HepG2 (cell line): Measurements from ENCODE around the gene CDKN2A. TPM values are rescaled to one million over a fixed set of nuclear protein-coding genes. Genes with fewer than 3 reads are reported as not detected.

Experiments used
- ATAC-seq: fragments of 200-7000 bp; cut with Tn5 transposase; 3 replicates; pipeline ENCODE4 v1.9.1; 2020; ENCODE audit warnings: mild to moderate bottlenecking, moderate library complexity
- BruUV-seq: library from RNA; stranded (reverse); fragments of 400-500 nt; replicated peaks from 2 replicates; lab custom pipeline; 2021; lab: Mats Ljungman, UMichigan
- CTCF ChIA-PET: fragments of 300-600 bp; formaldehyde crosslinking; extraction: SDS; loops from one replicate; lab custom pipeline; 2021; ENCODE audit warnings: low total read pairs, inconsistent platforms, low intra/inter-chr PET ratio; lab: Yijun Ruan, JAX
- POLR2A ChIA-PET: fragments of 350-600 bp; sonication (Branson Sonifier 250); formaldehyde crosslinking; loops from one replicate; lab custom pipeline; 2020; ENCODE audit warnings: antibody characterized with exemption, inconsistent platforms; lab: Yijun Ruan, JAX
- DNase-seq: peaks from one replicate; pipeline ENCODE4 v3.0.0-alpha.2; 2015; ENCODE audit warnings: low spot score
- FAIRE-seq: peaks from 3 replicates; lab custom pipeline; 2011; peaks lifted over from hg19 to GRCh38; lab: Jason Lieb, UNC
- H2AFZ ChIP-seq: one replicate; pipeline ENCODE4 v1.6.1; 2011; ENCODE audit warnings: low read length, inconsistent platforms
- H3K27ac ChIP-seq: fragments of 300-600 bp; 3 replicates; pipeline ENCODE4 v1.8.0; 2011; ENCODE audit warnings: mixed run types, mild to moderate bottlenecking, mixed read lengths, low read length, inconsistent platforms; ENCODE audit not compliant: insufficient read depth; ENCODE audit errors: extremely low read length
- H3K27me3 ChIP-seq, 2 experiments: fragments of 200-600 bp in 1 of 2; 2 replicates in 1 of 2; 3 replicates in 1 of 2; pipeline versions ENCODE4 v1.6.0 to v1.8.0; 2011; ENCODE audit warnings: low read length in 2 of 2, mild to moderate bottlenecking in 2 of 2, moderate library complexity in 2 of 2, inconsistent platforms in 1 of 2; ENCODE audit not compliant: insufficient read depth in 2 of 2, control insufficient read depth in 1 of 2
- H3K36me3 ChIP-seq, 2 experiments: fragments of 200-600 bp in 1 of 2; replicated peaks in 1 of 2; 2 replicates in 1 of 2; 3 replicates in 1 of 2; pipeline versions ENCODE4 v1.5.1 to v1.8.0; 2011; ENCODE audit warnings: low read length in 2 of 2, inconsistent platforms in 1 of 2; ENCODE audit not compliant: insufficient read depth in 2 of 2, control insufficient read depth in 1 of 2
- H3K4me1 ChIP-seq: 2 replicates; pipeline ENCODE4 v1.5.1; 2012; ENCODE audit warnings: low read length, inconsistent platforms; ENCODE audit not compliant: insufficient read depth
- H3K4me2 ChIP-seq: 2 replicates; pipeline ENCODE4 v1.6.0; 2011; ENCODE audit warnings: low read depth, low read length, inconsistent platforms
- H3K4me3 ChIP-seq, 3 experiments: fragments of 200-600 bp in 1 of 3; sonication (generic), shearing (Covaris generic) in 1 of 3; replicated peaks in 1 of 3; 2 replicates each; pipeline ENCODE4 v1.5.1; 2011 to 2016; ENCODE audit warnings: low read length in 3 of 3, inconsistent platforms in 2 of 3, low read depth in 2 of 3, mild to moderate bottlenecking in 2 of 3, control low read depth in 1 of 3, mixed read lengths in 1 of 3; ENCODE audit not compliant: insufficient read depth in 1 of 3
- H3K79me2 ChIP-seq: one replicate; pipeline ENCODE4 v1.6.1; 2011; ENCODE audit warnings: low read length, inconsistent platforms; ENCODE audit not compliant: insufficient read depth
- H3K9ac ChIP-seq: 2 replicates; pipeline ENCODE4 v1.6.0; 2011; ENCODE audit warnings: mild to moderate bottlenecking, low read depth, low read length, inconsistent platforms; ENCODE audit not compliant: insufficient read depth
- H3K9me3 ChIP-seq: 2 replicates; pipeline ENCODE4 v1.5.1; 2012; ENCODE audit warnings: mild to moderate bottlenecking, low read length
- H4K20me1 ChIP-seq: 2 replicates; pipeline ENCODE4 v1.6.0; 2011; ENCODE audit warnings: inconsistent platforms, mild to moderate bottlenecking, low read length, moderate library complexity; ENCODE audit not compliant: insufficient read depth
- SIN3A ChIP-seq: IDR thresholded peaks from 2 replicates; pipeline ENCODE4 v1.6.1; 2011; ENCODE audit warnings: low read depth, mild to moderate bottlenecking, control low read depth, low read length, borderline replicate concordance
- SMARCE1 ChIP-seq: fragments of 450-650 bp; IDR thresholded peaks from 2 replicates; pipeline ENCODE4 v1.6.1; 2017; ENCODE audit warnings: borderline replicate concordance
- SPEN ChIP-seq: sonication (generic); formaldehyde crosslinking; IDR thresholded peaks from 2 replicates; pipeline ENCODE4 v1.5.1; 2020; ENCODE audit warnings: low read depth, mild to moderate bottlenecking, missing genetic modification reagents
- ZFP82 ChIP-seq: sonication (generic); formaldehyde crosslinking; IDR thresholded peaks from 2 replicates; pipeline ENCODE4 v1.5.1; 2020; ENCODE audit warnings: mild to moderate bottlenecking, missing genetic modification reagents, borderline replicate concordance
- WGBS: methylation state at CpG from one replicate; pipeline ENCODE4 v1.1.6; 2017; ENCODE audit warnings: low lambda C conversion rate; 5-methylcytosine and 5-hydroxymethylcytosine counted together
- in situ Hi-C: cut with HindIII; loops from 2 replicates; pipeline ENCODE4 v1.10.0; 2017; ENCODE audit warnings: low pct_unique_long_range_greater_than_20kb; ENCODE audit not compliant: extremely low pct_ligation_motif_present
- intact Hi-C: fragments of 100-400 bp; cut with micrococcal nuclease; formaldehyde crosslinking; loops from one replicate; pipeline ENCODE4 v1.10.0; 2022; ENCODE audit not compliant: unreplicated experiment
- polyA plus RNA-seq, 8 experiments: library from polyadenylated mRNA; depleted of rRNA in 3 of 8; stranded (reverse) in 7 of 8; unstranded in 1 of 8; fragments of >200 nt; fragmentation: Illumina TruSeq in 4 of 8; extraction: Trizol in 4 of 8; gene quantifications; 2 replicates each; pipeline versions ENCODE4 v1.2.1 to v1.2.3, GENCODE V29; 2011 to 2016; ENCODE audit warnings: low read depth in 4 of 8, missing spikeins in 1 of 8, mixed read lengths in 1 of 8; ENCODE audit not compliant: insufficient read depth in 1 of 8
- total RNA-seq, 5 experiments: library from RNA; depleted of rRNA; stranded (reverse); fragments of >200 nt; fragmentation: Illumina TruSeq; extraction: Trizol; gene quantifications; 2 replicates each; pipeline ENCODE4 v1.2.3, GENCODE V29; 2016; ENCODE audit warnings: low read depth in 1 of 5
- TF ChIP-seq, protein P1 (sequence below): sonication (generic); formaldehyde crosslinking; IDR thresholded peaks from 2 replicates; pipeline ENCODE4 v1.5.0; 2020; ENCODE audit warnings: mild to moderate bottlenecking, missing genetic modification reagents, borderline replicate concordance
- TF ChIP-seq, protein P2 (sequence below): sonication (generic); formaldehyde crosslinking; IDR thresholded peaks from 2 replicates; pipeline ENCODE4 v1.5.0; 2020; ENCODE audit warnings: mild to moderate bottlenecking, missing genetic modification reagents
- TF ChIP-seq, protein P3 (sequence below): sonication (generic); formaldehyde crosslinking; IDR thresholded peaks from 2 replicates; pipeline ENCODE4 v1.4.0; 2020; ENCODE audit warnings: missing genetic modification reagents

The CDKN2A gene
- total and polyA plus RNA-seq, 2 of the 13 experiments (the other 11 are each of a cell fraction or from before 2014, with no cell fraction given): 4.2 to 4.8 TPM

DNA sequence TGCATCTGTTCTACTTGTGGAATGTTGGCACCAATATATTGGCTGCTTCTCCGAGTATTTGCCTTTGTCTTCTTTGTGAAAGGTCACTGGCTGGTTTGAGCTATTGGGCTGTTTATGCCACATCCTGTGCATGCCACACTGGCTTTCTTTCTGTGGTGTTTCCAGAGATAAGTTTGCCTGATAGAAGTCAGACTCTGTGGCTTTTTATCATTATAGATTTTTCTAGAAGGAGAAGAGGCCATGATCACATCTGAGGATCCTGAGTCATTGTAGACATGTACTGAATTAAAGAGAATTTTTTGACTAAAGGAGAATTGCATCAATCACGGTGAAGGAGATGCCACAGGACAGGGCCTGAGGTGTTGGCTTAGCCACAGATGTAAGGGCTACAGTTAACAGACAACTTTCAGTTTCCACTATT is 41.4 kb upstream of the CDKN2A start:
- CTCF ChIA-PET: no interaction called here
- Histone ChIP-seq H3K36me3 (no peaks in the 10 kb centered on the region), H3K27me3 (no peaks in the 10 kb centered on the region), H3K4me1 (peaks cover 6% of the 10 kb centered on the region; the same call in 1 of the 2 replicates), H3K27ac (no peak overlapping the region), H3K79me2 (no peaks in the 10 kb centered on the region), H4K20me1 (no peaks in the 10 kb centered on the region), H3K9me3 (no peaks in the 10 kb centered on the region), H3K9ac (no peak overlapping the region), H3K4me2 (no peak overlapping the region), H3K4me3 (no peak overlapping the region), H2AFZ (no peak overlapping the region)
- no TSS peak for BruUV-seq
- FAIRE-seq: no peak
- 0% methylated on average over 1 of the region's 2 CpGs for whole genome bisulfite sequencing
- intact Hi-C loops: loop anchor here (5.0 kb wide), 1 partner anchor 82 kb away; no protein-coding TSS in a partner anchor
- POLR2A ChIA-PET: no interaction called here
- DNase-seq: no peak
- in situ Hi-C loops: loop anchor here (10.0 kb wide), 1 partner anchor 221 kb away; no protein-coding TSS in a partner anchor
- no peak for ATAC-seq
- TF ChIP-seq, protein P1, sequence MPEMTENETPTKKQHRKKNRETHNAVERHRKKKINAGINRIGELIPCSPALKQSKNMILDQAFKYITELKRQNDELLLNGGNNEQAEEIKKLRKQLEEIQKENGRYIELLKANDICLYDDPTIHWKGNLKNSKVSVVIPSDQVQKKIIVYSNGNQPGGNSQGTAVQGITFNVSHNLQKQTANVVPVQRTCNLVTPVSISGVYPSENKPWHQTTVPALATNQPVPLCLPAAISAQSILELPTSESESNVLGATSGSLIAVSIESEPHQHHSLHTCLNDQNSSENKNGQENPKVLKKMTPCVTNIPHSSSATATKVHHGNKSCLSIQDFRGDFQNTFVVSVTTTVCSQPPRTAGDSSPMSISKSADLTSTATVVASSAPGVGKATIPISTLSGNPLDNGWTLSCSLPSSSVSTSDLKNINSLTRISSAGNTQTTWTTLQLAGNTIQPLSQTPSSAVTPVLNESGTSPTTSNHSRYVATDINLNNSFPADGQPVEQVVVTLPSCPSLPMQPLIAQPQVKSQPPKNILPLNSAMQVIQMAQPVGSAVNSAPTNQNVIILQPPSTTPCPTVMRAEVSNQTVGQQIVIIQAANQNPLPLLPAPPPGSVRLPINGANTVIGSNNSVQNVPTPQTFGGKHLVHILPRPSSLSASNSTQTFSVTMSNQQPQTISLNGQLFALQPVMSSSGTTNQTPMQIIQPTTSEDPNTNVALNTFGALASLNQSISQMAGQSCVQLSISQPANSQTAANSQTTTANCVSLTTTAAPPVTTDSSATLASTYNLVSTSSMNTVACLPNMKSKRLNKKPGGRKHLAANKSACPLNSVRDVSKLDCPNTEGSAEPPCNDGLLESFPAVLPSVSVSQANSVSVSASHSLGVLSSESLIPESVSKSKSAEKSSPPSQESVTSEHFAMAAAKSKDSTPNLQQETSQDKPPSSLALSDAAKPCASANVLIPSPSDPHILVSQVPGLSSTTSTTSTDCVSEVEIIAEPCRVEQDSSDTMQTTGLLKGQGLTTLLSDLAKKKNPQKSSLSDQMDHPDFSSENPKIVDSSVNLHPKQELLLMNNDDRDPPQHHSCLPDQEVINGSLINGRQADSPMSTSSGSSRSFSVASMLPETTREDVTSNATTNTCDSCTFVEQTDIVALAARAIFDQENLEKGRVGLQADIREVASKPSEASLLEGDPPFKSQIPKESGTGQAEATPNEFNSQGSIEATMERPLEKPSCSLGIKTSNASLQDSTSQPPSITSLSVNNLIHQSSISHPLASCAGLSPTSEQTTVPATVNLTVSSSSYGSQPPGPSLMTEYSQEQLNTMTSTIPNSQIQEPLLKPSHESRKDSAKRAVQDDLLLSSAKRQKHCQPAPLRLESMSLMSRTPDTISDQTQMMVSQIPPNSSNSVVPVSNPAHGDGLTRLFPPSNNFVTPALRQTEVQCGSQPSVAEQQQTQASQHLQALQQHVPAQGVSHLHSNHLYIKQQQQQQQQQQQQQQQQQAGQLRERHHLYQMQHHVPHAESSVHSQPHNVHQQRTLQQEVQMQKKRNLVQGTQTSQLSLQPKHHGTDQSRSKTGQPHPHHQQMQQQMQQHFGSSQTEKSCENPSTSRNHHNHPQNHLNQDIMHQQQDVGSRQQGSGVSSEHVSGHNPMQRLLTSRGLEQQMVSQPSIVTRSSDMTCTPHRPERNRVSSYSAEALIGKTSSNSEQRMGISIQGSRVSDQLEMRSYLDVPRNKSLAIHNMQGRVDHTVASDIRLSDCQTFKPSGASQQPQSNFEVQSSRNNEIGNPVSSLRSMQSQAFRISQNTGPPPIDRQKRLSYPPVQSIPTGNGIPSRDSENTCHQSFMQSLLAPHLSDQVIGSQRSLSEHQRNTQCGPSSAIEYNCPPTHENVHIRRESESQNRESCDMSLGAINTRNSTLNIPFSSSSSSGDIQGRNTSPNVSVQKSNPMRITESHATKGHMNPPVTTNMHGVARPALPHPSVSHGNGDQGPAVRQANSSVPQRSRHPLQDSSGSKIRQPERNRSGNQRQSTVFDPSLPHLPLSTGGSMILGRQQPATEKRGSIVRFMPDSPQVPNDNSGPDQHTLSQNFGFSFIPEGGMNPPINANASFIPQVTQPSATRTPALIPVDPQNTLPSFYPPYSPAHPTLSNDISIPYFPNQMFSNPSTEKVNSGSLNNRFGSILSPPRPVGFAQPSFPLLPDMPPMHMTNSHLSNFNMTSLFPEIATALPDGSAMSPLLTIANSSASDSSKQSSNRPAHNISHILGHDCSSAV (CRISPR knock-in tag): no peak
- no peak for TF ChIP-seq SMARCE1
- TF ChIP-seq SIN3A: no peak
- TF ChIP-seq, protein P2, sequence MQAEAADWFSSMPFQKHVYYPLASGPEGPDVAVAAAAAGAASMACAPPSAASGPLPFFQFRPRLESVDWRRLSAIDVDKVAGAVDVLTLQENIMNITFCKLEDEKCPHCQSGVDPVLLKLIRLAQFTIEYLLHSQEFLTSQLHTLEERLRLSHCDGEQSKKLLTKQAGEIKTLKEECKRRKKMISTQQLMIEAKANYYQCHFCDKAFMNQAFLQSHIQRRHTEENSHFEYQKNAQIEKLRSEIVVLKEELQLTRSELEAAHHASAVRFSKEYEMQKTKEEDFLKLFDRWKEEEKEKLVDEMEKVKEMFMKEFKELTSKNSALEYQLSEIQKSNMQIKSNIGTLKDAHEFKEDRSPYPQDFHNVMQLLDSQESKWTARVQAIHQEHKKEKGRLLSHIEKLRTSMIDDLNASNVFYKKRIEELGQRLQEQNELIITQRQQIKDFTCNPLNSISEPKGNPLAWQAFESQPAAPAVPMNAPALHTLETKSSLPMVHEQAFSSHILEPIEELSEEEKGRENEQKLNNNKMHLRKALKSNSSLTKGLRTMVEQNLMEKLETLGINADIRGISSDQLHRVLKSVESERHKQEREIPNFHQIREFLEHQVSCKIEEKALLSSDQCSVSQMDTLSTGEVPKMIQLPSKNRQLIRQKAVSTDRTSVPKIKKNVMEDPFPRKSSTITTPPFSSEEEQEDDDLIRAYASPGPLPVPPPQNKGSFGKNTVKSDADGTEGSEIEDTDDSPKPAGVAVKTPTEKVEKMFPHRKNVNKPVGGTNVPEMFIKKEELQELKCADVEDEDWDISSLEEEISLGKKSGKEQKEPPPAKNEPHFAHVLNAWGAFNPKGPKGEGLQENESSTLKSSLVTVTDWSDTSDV (CRISPR knock-in tag): no peak
- no peak for TF ChIP-seq ZFP82 (CRISPR knock-in tag)
- TF ChIP-seq SPEN (CRISPR knock-in tag): no peak
- TF ChIP-seq, protein P3, sequence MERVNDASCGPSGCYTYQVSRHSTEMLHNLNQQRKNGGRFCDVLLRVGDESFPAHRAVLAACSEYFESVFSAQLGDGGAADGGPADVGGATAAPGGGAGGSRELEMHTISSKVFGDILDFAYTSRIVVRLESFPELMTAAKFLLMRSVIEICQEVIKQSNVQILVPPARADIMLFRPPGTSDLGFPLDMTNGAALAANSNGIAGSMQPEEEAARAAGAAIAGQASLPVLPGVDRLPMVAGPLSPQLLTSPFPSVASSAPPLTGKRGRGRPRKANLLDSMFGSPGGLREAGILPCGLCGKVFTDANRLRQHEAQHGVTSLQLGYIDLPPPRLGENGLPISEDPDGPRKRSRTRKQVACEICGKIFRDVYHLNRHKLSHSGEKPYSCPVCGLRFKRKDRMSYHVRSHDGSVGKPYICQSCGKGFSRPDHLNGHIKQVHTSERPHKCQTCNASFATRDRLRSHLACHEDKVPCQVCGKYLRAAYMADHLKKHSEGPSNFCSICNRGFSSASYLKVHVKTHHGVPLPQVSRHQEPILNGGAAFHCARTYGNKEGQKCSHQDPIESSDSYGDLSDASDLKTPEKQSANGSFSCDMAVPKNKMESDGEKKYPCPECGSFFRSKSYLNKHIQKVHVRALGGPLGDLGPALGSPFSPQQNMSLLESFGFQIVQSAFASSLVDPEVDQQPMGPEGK (CRISPR knock-in tag): no peak
